ENCODE results near the gene ATP1A2.

The ATP1A2 gene

DNA sequence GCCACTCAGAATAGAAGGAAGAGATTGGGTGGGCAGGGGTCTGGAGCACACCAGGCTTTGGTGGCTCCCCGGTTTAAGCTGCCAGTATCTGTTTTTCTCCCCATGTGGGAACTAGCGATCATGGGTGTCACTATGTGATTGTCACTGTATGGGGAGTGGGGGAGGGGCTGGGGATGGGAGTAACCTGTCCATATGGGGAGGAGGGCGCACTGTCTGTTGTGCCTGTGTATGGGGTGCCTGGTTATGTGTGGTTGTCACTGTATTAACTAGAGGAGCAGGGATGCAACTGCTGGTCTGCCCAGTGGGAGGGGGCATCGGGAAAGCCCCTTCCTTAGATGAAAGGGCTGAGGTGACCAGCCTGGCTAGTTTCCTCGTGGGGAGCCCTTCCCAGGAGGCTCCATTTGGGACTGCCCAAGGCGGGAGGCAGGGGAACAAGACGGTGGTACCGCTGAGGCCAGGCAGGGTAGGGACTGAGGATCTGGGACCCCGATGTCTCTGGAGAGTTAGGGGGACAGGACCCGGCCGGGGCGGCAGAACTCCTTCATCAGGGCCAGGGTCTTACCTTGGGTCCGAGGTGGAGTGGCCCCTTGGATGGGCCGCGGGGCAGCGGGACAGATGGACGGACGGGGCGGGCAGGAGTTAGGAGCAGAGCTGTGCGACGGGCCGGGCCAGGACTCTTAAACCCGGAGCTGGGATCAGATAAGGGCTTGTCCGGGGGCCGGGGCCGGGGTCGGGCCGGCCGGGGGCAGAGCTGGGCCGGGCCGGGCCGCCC is 45.9 kb upstream of the ATP1A2 start, which contains the start of gene KCNJ10:
KCNJ10 (minus strand) TSS at position 701 of the 772 bp plus-strand sequence. CDS start 27,628 bp downstream, outside the sequence.
- Histone ChIP-seq H3K27ac (ENCODE audit: low read length) (no peak within 1 kb of the TSS), H4K20me1 (ENCODE audit: insufficient read depth, low read length) (no peaks in the 10 kb centered on the region), H3K4me1 (ENCODE audit: low read length) (peaks cover 8% of the 10 kb centered on the region), H3K9ac (ENCODE audit: low read length) (peak within 1 kb of the TSS; percentile 24; the same call in 1 of the 2 replicates), H3K79me2 (ENCODE audit: low read length) (no peaks in the 10 kb centered on the region), H3K36me3 (replicated peaks; ENCODE audit: low read depth, low read length) (no peaks in the 10 kb centered on the region), H3K4me2 (ENCODE audit: low read length) (peak within 1 kb of the TSS; percentile 92), H3K9me3 (ENCODE audit: insufficient read depth, low read length) (no peaks in the 10 kb centered on the region), H3K4me3 (ENCODE audit: low read length) (peak within 1 kb of the TSS; percentile 84), H2AFZ (ENCODE audit: low read depth, low read length) (peak within 1 kb of the TSS; percentile 79), H3K27me3 (ENCODE audit: low read depth, low read length) (peaks cover 43% of the 10 kb centered on the region)
- TF ChIP-seq, protein P1, sequence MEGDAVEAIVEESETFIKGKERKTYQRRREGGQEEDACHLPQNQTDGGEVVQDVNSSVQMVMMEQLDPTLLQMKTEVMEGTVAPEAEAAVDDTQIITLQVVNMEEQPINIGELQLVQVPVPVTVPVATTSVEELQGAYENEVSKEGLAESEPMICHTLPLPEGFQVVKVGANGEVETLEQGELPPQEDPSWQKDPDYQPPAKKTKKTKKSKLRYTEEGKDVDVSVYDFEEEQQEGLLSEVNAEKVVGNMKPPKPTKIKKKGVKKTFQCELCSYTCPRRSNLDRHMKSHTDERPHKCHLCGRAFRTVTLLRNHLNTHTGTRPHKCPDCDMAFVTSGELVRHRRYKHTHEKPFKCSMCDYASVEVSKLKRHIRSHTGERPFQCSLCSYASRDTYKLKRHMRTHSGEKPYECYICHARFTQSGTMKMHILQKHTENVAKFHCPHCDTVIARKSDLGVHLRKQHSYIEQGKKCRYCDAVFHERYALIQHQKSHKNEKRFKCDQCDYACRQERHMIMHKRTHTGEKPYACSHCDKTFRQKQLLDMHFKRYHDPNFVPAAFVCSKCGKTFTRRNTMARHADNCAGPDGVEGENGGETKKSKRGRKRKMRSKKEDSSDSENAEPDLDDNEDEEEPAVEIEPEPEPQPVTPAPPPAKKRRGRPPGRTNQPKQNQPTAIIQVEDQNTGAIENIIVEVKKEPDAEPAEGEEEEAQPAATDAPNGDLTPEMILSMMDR (IDR thresholded peaks at IDR 0.05; ENCODE audit: low read depth, low read length) = no peak
- no peak for TF ChIP-seq EZH2phosphoT487 (IDR thresholded peaks at IDR 0.05; ENCODE audit: low read depth)

DNA sequence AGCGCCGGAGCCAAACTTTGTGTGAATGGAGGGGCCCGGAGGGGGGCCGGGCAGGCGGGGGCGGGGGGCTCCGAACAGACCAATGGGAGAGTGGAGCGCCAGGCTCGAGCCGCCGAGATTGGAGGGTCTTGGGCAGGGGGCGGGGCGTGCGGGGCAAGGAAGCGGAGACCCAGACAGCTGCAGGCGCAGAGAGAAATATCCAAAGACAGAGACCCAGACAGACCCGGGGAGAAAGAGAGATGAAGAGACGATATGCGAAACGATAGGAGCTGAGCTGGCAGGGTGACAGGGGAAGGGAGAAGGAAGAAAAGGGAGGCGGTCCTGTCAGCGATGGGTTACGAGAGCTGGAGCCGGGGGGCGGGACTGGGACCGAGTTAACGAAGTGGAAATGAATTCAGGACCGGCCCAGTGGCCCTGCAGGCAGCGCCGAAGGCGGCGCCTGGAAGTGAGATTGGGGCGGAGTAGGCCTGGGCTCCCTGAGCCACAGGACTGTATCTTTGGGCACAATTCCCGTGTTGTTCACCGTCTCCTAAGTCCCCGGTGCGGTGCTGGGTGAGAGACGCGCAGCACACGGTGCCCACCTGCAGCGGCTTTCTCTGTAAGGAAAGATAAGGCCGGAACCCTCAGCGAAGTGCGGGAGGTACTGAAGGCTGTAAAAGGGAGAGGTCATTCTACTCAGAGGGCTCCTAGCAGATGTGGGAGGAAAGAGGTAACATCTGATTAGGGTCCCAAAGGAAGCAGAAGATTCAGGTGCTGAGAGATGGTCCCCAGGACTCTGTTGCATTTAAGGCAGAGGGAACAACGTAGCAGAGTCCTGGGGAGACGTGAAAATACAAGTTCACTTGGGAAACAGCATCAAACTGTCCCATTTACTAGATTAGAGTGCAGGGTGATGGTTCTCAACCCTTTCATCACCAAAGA is 45.1 kb upstream of the ATP1A2 start:
- H3K4me3 ChIP-seq (ENCODE audit: low read length) = peak overlapping the region; percentile 84
- TF ChIP-seq EZH2phosphoT487 (IDR thresholded peaks at IDR 0.05; ENCODE audit: low read depth) = no peak
- TF ChIP-seq, protein P1 (IDR thresholded peaks at IDR 0.05; ENCODE audit: low read depth, low read length) = no peak
- H3K9ac ChIP-seq (ENCODE audit: low read length) = peak overlapping the region; percentile 24; the same call in 1 of the 2 replicates
- H3K79me2 ChIP-seq (ENCODE audit: low read length) = no peaks in the 10 kb centered on the region
- peaks cover 8% of the 10 kb centered on the region for H3K4me1 ChIP-seq (ENCODE audit: low read length)
- H3K36me3 ChIP-seq (replicated peaks; ENCODE audit: low read depth, low read length) = no peaks in the 10 kb centered on the region
- peak overlapping the region; percentile 79 for H2AFZ ChIP-seq (ENCODE audit: low read depth, low read length)
- peak overlapping the region; percentile 92 for H3K4me2 ChIP-seq (ENCODE audit: low read length)
- no peaks in the 10 kb centered on the region for H3K9me3 ChIP-seq (ENCODE audit: insufficient read depth, low read length)
- H3K27ac ChIP-seq (ENCODE audit: low read length) = no peak overlapping the region
- H3K27me3 ChIP-seq (ENCODE audit: low read depth, low read length) = peaks cover 43% of the 10 kb centered on the region
- H4K20me1 ChIP-seq (ENCODE audit: insufficient read depth, low read length) = no peaks in the 10 kb centered on the region

DNA sequence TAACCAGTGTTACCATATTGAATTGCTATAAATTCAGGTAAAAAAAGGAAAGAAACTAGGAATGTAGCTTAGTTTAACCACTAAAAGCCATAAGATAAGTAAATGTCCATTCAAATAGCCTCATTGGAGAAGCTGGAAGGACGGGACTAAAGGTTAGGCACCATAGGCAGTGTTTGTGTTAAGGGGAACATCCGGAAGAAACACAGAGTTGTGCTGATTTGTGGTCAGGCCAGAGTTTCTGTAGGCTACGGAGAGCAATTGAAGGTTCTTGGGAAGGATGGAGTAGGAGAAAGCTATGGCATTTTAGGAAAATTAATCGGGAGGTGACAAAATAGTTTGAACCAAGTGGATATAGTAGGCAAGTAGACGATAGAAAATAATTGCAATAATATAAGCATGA is 44.3 kb upstream of the ATP1A2 start:
- H3K4me3 ChIP-seq (ENCODE audit: low read length) = no peak overlapping the region
- H3K79me2 ChIP-seq (ENCODE audit: low read length) = no peaks in the 10 kb centered on the region
- TF ChIP-seq, protein P1 (IDR thresholded peaks at IDR 0.05; ENCODE audit: low read depth, low read length) = no peak
- TF ChIP-seq EZH2phosphoT487 (IDR thresholded peaks at IDR 0.05; ENCODE audit: low read depth) = no peak
- no peak overlapping the region for H3K9ac ChIP-seq (ENCODE audit: low read length)
- H2AFZ ChIP-seq (ENCODE audit: low read depth, low read length) = no peak overlapping the region
- H3K27me3 ChIP-seq (ENCODE audit: low read depth, low read length) = peaks cover 43% of the 10 kb centered on the region
- H3K36me3 ChIP-seq (replicated peaks; ENCODE audit: low read depth, low read length) = no peaks in the 10 kb centered on the region
- H3K4me2 ChIP-seq (ENCODE audit: low read length) = no peak overlapping the region
- H4K20me1 ChIP-seq (ENCODE audit: insufficient read depth, low read length) = no peaks in the 10 kb centered on the region
- H3K9me3 ChIP-seq (ENCODE audit: insufficient read depth, low read length) = no peaks in the 10 kb centered on the region
- no peak overlapping the region for H3K27ac ChIP-seq (ENCODE audit: low read length)
- peaks cover 8% of the 10 kb centered on the region for H3K4me1 ChIP-seq (ENCODE audit: low read length)

DNA sequence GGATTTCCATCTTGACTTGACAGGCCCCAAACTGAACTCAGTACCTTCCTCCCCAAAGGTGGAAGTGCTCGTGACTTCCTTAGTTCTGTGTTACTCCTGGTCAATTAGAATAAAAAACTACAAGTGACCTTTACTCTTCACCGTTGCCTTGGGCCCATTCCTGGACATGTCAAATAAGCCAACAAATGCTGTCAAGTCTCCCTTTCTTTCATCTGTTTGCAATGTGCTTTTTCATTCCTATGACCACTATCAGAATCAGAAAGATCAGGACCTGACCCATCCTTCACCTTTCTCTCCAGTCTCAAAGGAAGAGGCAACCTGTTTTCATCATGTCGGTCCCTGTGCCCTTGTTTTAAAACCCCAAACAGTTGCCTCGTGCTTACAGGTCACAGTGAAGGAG is 40.7 kb upstream of the ATP1A2 start:
- Histone ChIP-seq H3K4me3 (ENCODE audit: low read length) (no peak overlapping the region), H3K27ac (ENCODE audit: low read length) (no peak overlapping the region), H3K36me3 (replicated peaks; ENCODE audit: low read depth, low read length) (no peaks in the 10 kb centered on the region), H3K9me3 (ENCODE audit: insufficient read depth, low read length) (no peaks in the 10 kb centered on the region), H3K79me2 (ENCODE audit: low read length) (no peaks in the 10 kb centered on the region), H3K4me2 (ENCODE audit: low read length) (no peak overlapping the region), H3K27me3 (ENCODE audit: low read depth, low read length) (peaks cover 39% of the 10 kb centered on the region), H4K20me1 (ENCODE audit: insufficient read depth, low read length) (no peaks in the 10 kb centered on the region), H3K4me1 (ENCODE audit: low read length) (peaks cover 7% of the 10 kb centered on the region), H2AFZ (ENCODE audit: low read depth, low read length) (no peak overlapping the region), H3K9ac (ENCODE audit: low read length) (no peak overlapping the region)
- TF ChIP-seq EZH2phosphoT487 (IDR thresholded peaks at IDR 0.05; ENCODE audit: low read depth) = no peak
- TF ChIP-seq, protein P1 (IDR thresholded peaks at IDR 0.05; ENCODE audit: low read depth, low read length) = no peak

All from OCI-LY3 (cell line).